ENCODE measurements around the gene CD300LF.

The CD300LF gene

DNA sequence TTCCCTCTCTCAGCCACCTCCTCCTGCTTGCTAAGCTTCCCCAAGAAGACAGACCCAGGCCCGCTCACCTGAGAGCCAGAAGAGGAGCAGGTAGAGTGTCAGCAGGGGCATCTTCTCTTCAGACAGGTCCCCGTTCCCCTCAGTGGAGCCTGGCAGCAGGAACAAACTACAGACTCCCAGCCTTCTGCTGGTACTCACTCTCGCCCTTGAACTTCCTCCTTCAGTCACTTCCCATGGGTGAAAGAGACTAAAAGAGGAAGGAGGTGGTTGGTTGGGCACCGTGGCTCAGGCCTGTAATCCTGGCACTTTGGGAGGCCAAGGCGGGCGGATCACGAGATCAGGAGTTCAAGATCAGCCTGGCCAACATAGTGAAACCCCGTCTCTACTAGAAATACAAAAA is at the start of gene CD300LF:
CD300LF (minus strand) TSS at position 168 of the 400 bp plus-strand sequence; CDS start at position 111, 57 bp downstream.
- no peak for FAIRE-seq
- no peak for DNase-seq (ENCODE audit: extremely low spot score, insufficient read length, low read depth)

DNA sequence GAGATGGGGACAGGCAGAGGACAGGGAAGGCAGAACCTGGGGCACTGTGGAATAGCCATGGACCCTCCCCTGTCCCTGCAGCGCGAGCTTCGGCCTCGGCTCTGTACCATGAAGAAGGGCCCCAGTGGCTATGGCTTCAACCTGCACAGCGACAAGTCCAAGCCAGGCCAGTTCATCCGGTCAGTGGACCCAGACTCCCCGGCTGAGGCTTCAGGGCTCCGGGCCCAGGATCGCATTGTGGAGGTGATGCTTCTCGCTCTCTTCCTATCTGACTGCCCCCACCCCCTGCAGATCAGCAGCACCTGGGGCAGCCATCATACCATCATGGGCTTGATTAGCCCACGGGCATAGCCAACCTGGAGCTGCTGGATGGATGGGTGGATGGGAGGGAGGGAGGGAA is 49.2 kb upstream of the CD300LF start:
- DNase-seq (ENCODE audit: extremely low spot score, insufficient read length, low read depth) (no peak), FAIRE-seq (no peak)

DNA sequence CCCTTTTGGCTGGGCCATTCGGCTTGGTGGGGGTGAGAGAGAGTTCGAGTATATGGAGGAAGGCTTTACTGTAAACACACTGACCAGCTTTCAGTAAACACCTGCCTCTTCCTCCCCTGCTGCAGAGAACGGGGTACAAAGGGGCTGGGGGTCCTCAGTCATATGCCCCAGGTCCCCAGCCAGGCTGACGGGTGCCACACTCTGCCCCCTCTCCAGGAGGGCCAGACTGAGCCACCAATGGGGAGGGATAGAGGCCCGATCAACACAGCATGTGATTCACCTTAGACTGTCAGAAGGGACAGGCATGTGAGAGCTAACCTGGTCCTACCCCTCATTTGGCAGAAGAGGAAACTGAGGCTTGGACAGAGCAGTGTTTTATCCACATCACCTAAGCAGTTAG is 48.7 kb upstream of the CD300LF start:
- DNase-seq (ENCODE audit: extremely low spot score, insufficient read length, low read depth) (no peak), FAIRE-seq (no peak)

DNA sequence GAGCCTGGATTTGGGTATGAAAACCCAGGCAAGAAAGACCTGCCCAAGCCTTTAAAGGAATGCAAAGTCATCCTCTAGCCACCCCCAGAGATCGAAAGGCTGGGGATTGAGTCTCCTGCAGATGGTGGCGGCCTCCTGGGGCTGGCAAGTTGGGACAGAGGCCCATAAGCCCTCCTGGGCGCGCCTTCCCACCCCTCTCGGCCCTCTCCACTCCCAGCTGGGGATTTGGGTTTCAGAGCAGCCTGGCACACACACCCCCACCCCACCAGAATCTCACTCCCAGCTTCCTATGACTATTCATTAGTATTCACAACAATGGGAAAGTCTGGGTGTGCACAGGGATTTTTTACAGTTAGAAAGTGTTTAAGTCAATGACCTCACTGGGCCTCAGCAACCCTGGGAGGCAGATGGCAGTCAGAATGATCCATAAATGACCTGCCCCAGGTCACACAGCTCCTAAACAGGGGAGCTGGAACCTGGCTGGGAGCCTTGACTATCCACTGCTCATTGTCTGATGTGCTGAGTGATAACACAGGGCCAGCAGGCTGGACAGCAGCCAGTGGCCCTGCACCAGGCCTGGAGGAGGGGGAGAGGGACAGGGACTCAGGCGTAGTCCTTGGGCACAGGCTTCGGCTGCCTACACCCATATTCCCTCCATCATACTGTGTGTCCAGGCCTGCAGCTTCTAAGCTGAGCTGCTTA is 47.8 kb upstream of the CD300LF start:
- no peak for FAIRE-seq
- no peak for DNase-seq (ENCODE audit: extremely low spot score, insufficient read length, low read depth)

DNA sequence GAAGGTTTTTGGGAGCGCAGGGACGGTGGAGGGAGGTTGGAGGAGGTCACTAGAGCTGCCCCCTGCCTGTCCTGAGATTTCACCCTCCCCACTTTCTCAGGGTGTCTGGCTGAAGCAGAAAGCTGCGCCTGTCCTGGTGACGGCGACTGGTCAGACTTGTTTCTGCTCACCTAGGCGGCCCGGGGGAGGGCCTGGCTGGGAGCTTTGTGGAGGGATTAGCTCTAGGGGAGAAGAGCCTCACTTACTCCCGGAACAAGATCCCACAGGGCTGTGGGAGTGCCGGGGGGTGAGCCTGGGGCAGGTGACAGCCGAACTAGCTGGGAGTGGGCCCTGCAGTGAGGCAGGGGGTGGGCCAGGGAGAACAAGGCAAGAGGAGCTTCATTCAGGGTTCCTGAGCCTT is 47.2 kb upstream of the CD300LF start:
- no peak for DNase-seq (ENCODE audit: extremely low spot score, insufficient read length, low read depth)

DNA sequence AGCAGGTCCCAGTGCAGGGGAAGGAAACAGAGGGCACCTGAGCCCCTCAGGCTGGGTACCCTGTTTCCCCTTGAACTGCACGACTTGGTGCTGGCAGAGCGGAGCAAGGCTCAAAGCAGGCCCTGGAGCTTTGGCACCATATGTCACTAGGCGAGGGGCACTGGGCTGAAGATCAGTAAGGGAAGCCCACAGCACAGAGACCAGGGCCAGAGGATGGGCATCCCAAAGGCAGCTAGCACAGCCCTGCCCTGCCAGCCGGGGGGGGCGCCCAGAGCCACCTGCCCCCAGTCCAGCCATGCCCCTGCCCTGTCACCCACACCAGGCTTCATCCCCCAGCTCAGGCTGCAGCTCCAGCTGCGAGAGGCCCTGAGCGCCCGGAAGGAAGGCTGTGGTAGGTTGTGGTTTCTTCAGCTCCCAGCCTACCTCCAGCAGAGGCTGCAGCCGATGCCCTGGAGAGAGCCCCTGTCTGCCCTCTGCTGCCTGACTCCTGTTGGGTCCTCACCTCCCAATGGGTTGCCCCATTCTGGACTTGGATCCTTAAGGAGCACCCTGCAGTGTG is 46.6 kb upstream of the CD300LF start:
- DNase-seq (ENCODE audit: extremely low spot score, insufficient read length, low read depth): no peak
- FAIRE-seq: peak; percentile 92

More for the DNA sequence above, 47.2 kb upstream of the CD300LF start:
- no peak for FAIRE-seq

DNA sequence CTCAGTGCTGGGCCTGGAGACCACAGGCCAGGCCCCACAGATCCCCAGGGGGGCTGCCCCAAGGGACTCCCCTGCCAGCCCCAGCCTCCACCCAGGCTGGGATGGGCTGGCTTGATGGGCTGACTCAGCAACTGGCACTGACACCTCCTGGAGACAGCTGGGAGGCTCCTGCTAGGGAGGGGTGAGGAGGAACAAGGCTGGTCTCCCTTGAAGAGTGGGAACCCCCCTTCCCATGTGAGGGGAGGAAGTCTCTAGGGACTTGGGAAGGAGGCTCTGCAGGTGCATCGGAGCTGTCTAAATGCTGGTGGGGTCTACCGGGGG is 46.1 kb upstream of the CD300LF start:
- DNase-seq (ENCODE audit: extremely low spot score, insufficient read length, low read depth) (no peak), FAIRE-seq (no peak)

DNA sequence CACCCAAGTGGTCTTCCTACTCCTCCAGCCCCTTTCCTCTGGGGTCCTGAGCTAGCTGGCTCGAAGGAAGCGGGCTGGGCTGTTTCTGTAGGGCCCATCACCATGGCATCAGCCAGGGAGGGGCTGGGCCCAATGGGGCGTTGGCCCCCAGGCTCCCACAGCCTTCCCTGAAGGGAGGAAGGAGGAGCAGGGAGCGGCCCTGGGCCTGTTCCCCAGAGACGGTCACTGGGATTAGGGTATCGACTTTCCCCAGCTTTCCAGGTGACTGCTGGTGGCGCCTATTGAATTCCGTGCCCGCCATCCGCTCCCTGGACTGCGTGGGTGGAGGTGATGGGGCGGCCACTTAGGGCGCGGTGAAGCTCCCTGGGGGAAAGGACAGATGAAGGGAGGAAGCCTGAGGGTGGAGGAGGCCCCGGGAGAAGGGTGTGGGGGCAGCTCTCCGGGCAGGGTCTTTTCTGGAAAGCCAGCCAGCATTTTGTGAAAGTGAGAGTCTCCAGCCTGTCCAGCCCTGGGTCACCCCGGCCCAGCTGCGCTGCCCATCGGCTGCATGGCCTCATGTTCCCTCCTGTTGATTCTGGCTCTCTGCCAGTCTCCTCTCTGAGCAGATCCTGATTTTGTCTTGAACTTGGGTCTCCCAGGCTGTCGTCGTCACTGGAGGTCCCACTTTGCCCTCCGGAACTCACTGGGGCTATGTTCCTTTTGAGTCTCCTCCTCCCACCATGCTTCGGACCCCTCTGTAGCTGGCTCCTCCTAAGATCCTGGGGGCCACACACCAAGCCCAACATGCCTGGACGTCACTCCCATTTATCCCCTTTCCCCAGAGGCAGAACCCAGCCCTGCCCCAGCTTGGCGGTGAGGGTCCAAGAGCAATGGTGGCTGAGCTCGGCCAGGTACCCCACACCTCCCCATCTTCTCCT is 45.5 kb upstream of the CD300LF start:
- FAIRE-seq: no peak
- DNase-seq (ENCODE audit: extremely low spot score, insufficient read length, low read depth): no peak

DNA sequence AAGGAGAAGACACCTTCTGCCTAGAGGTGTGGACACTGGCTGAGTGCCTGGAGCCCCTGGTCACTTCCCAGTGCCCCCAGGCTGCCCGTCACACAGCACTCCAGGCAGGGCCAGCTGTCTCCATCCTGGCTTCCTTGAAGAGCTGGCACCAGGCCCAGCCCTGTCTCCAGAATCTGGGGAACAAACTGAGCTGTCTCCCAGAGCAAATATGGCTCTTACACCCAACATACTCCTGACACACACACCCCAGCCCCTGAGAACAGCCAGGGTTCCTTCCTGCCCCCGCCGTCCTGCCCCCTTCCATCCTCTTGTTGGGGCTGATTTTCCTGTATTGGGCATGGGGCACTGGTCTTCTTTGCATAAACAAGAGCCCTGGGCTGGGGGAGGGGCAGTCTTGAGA is 44.8 kb upstream of the CD300LF start:
- FAIRE-seq (no peak), DNase-seq (ENCODE audit: extremely low spot score, insufficient read length, low read depth) (no peak)

DNA sequence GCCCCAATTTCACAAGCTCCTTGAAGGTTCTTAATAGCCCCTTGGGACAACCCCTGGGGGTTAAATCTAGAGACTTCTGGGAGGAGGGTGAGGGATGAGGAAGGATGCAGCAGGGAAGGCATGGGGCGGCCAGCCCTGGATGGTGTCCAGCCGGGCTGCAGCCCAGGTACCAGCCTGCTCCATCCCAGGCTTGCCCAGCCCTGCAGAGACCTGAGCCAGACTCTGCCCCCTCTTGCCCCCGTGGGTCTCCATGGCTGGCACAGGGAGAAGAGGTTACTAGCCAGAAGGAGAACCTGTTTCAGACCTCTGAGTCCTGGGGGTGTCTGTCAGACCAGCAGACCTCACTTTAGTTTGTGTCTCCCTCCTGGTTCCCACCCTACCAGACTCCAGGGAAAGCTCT is 44.2 kb upstream of the CD300LF start:
- no peak for FAIRE-seq

DNA sequence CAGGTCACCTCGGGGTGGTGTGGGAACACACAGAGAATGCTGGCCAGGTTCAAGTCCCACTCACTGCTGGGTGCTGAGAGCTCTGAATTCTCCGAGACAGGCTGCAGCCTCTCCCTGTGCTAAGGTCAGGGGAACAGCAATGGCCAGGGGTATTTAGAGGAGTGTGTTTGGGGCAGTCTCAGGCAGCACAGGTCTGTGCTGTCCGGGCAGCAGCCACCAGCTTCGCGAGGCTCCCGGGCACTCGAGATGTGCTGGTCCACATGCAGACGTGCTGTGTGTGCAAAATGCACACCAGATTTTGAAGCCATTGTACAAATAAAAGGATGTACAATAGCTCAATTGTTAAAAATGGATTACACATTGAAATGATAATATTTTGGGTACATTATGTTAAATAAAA is 42.8 kb upstream of the CD300LF start:
- DNase-seq (ENCODE audit: extremely low spot score, insufficient read length, low read depth): no peak
- no peak for FAIRE-seq

More for the DNA sequence above, 44.2 kb upstream of the CD300LF start:
- DNase-seq (ENCODE audit: extremely low spot score, insufficient read length, low read depth): no peak

DNA sequence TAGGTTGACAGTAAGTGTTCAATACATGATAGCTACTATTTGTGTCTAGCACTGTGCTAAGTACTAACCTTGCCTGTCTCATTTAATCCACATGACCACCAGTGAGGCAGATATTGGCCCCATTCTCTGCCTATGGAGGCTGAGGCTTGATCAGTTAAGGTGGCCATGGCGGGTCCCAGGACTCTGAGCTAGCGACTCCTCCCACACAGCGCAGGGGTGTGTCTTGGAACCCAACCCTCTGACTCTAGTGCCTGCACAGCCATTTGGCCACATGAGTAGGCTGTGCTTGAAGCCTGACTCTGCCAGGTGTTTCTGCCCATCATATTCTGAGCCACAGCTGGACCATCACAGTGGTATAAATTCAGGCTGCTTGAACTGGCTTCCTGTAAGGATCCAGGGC is 42.1 kb upstream of the CD300LF start:
- FAIRE-seq (no peak), DNase-seq (ENCODE audit: extremely low spot score, insufficient read length, low read depth) (no peak)

DNA sequence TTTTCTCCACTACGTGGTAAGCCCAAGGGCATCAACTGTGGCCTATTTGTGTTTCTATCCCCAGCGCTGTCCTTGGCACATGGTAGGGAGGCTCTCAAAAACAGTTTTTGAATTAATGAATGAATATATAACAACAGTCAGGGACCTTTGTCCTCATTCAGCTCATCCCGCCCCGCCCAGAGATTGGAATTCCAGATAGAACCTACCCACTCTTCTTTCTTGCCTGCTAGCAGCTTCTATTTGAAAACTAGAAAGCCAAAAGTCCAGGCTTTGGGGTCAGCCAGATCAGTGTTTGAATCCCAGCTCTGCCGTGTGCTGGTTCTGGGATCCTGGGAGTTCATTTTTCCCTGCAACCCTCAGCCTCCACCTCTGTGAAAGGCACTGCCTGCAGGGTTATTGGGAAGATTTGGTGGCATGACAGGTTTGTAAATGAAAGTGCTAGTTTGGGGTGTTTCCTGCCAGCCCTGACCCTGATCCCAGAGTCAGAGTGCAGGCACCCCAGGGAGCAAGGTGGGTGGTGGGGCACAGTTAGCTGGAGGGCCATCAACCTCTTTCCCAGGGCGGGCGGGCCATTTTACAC is 40.2 kb upstream of the CD300LF start:
- no peak for FAIRE-seq
- no peak for DNase-seq (ENCODE audit: extremely low spot score, insufficient read length, low read depth)

DNA sequence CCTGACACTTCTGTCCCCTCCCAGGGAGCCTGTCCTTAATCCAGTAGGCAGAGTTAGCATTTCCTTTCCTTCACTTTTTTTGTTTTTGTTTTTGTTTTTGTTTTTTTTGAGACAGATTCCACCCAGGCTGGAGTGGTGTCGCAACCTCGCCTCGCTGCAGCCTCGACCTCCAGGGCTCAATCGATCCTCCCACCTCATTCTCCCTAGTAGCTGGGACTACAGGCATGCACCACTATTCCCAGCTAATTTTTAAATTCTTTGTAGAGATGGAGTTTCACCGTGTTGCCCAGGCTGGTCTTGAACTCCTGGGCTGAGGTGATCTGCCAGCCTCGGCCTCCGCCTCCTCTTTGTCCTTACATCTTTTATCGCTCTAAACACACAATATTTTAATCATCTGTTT is 39.7 kb upstream of the CD300LF start:
- FAIRE-seq (no peak), DNase-seq (ENCODE audit: extremely low spot score, insufficient read length, low read depth) (no peak)

DNA sequence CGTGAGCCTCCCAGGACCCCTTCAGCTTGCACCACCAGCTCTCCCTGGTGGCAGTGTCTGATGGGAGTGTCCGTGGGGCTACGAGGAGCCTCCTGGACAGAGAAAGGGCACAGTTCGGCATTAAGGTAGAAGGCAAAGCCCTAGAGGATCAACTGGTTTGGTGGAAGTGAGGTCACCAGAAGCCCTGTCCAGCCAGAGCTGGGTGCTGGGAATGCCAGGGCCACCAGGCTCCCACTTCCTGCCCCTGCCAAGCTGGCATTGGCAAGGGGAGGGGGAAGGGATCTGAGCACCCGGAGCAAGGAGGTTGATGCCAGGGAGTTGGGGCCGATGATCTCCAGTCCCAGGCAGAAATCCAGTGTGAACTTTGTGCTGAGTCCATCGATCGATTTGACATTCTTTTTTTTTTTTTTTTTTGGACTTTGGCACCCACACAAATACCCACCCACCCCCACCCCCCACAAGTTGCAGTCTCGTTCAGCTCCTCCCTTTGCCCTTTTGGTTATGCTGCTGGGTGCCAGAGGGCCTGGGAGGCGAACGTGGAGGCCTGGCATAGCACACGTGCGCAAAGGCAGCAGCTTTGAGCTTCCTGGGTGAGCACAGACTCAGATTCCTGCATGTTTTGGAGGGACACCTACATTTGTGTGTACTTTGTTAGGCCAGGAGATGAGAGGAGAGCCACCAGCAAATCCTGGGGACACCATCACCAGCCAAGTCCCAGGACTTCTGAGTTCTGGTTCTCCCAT is 37.8 kb upstream of the CD300LF start:
- FAIRE-seq (no peak), DNase-seq (ENCODE audit: extremely low spot score, insufficient read length, low read depth) (no peak)

DNA sequence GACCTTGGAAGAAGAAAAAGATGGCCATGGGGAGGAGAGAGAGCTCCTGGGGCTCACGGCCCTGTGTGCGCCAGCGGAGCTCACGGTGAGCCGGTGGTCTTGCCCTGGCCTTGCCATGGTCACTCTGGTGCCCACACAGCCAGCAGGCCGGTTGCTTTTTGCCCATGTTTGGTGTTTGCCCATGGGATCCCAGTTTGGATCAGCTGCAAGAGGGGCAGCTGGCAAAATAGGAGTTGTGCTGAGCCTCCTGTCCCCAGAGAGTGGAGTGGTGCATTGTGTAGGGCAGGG is 37.3 kb upstream of the CD300LF start:
- DNase-seq (ENCODE audit: extremely low spot score, insufficient read length, low read depth): no peak
- FAIRE-seq: no peak

DNA sequence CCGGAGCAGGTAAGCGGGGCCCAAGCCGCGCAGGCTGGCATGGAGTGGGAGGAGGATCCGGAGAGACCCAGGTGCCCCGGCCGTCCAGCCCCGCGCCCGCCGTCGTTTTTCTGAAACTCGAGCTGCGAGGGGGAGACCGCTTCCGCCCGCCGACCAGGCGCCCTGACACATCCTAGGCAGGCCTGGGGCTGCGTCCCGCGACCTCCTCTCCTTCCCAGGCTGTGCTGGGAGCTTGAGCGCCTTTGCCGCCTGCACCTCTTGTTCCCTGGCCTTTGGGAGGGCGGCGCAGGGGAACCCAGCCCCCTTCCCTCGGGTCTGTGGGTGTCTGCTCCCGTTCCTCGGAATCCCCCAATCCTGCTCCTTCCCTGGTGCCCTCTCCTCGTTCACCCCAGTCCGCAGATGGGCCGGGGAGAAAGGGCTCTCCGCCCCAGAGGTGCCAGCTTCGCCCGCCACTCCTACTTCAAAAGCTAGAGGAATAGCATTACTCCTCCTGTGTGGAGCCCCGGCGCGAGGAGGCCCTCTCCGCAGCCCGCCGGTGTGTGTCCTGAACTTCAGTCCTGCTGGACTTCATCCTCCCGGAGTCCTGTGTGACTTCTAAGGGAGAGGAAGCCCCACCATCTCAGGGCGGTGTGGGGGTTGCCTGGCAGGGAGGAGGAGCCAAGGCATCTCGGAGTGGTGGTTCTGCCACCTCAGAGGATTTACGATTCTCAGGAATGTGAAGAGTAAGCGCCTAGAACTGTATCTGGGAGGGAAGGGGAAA is 36.7 kb upstream of the CD300LF start:
- no peak for FAIRE-seq
- no peak for DNase-seq (ENCODE audit: extremely low spot score, insufficient read length, low read depth)

DNA sequence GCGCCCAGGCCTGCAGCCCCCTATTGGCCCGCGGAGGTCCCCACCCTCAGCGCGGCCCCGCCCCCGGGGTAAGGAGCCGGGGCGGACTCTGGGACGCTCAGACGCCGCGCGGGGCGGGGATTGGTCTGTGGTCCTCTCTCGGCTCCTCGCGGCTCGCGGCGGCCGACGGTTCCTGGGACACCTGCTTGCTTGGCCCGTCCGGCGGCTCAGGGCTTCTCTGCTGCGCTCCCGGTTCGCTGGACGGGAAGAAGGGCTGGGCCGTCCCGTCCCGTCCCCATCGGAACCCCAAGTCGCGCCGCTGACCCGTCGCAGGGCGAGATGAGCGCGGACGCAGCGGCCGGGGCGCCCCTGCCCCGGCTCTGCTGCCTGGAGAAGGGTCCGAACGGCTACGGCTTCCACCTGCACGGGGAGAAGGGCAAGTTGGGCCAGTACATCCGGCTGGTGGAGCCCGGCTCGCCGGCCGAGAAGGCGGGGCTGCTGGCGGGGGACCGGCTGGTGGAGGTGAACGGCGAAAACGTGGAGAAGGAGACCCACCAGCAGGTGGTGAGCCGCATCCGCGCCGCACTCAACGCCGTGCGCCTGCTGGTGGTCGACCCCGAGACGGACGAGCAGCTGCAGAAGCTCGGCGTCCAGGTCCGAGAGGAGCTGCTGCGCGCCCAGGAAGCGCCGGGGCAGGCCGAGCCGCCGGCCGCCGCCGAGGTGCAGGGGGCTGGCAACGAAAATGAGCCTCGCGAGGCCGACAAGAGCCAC is 36.0 kb upstream of the CD300LF start, which contains the start of gene NHERF1:
NHERF1 (plus strand) TSS at position 100 of the 750 bp plus-strand sequence; CDS start at position 319, 219 bp downstream.
- no peak for FAIRE-seq
- DNase-seq (ENCODE audit: extremely low spot score, insufficient read length, low read depth): peak; percentile 96

DNA sequence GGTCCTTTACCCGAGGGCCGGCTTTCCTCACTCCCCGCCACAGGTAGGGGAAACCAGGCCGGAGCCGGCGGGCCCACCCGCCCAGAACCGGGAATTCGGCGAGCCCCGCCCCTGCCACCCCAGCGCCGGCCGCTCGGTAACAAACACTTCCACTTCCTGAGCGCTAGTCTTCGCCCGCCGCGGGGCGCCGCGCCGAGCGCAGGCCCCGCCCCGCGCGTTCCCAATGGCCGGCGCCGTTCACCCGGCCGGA is 35.5 kb upstream of the CD300LF start:
- FAIRE-seq (peak; percentile 80), DNase-seq (ENCODE audit: extremely low spot score, insufficient read length, low read depth) (no peak)

Measured in GM18507 (cell line).